ENCODE results near the gene ZNF432.

- no peak for TF ChIP-seq CTCF (conservative IDR thresholded peaks at IDR 0.05)
- no peak for TF ChIP-seq ZFX (IDR thresholded peaks at IDR 0.05)
These were observed 21.9 kb upstream of the ZNF432 start for GRCh38 chr19:52070496-52070895.
